ENCODE data around the gene SNX19.

DNA sequence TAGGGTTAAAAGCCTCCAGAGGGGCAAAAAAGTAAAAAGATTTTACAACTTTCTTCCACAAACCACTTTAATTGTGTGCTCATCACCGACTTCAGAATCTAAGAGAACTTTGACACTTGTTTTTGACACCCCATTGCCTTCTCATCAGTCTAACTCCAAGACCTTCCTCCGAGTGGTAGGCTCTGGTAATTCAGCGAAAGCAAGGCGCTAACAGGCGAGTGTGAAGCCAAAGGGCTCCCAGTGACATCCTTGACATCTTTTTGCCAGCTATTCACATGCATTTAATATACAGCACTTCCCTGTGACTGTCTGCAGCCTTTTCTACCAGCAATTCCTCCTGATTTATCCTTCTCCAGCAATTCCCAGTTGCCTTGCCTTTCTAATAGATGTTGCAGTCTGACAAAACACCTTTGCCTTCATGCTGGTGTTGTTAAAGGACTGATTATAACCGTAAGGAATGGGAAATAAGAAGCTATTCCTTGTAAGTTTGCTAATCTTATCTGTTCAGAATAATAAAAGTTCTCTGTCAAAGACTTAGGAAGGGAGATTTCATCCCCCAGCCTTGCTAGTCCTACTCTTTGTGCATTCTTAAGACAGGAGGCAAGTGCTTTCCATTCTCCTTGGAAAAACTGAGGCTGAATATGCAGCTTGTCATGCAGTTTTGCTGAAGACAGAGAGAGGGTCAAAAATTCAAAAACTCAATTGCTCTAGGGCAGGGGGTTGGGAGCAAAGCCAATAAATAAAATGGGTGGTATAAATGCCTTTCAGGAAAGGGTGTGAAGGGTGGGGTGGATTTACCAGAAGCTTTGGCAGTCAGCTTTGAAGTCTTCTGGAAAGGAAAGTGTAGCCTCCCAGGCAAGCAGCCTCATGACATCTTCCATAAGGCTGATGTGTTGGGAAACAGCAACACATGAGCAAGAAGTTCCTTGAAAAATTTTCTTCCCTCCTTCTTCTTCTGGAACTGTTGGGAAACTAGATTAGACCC, 39.1 kb downstream of the SNX19 start:
- TF ChIP-seq, protein P1, sequence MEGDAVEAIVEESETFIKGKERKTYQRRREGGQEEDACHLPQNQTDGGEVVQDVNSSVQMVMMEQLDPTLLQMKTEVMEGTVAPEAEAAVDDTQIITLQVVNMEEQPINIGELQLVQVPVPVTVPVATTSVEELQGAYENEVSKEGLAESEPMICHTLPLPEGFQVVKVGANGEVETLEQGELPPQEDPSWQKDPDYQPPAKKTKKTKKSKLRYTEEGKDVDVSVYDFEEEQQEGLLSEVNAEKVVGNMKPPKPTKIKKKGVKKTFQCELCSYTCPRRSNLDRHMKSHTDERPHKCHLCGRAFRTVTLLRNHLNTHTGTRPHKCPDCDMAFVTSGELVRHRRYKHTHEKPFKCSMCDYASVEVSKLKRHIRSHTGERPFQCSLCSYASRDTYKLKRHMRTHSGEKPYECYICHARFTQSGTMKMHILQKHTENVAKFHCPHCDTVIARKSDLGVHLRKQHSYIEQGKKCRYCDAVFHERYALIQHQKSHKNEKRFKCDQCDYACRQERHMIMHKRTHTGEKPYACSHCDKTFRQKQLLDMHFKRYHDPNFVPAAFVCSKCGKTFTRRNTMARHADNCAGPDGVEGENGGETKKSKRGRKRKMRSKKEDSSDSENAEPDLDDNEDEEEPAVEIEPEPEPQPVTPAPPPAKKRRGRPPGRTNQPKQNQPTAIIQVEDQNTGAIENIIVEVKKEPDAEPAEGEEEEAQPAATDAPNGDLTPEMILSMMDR (IDR thresholded peaks at IDR 0.05; ENCODE audit: low read depth, low read length): no peak
- no peak for TF ChIP-seq EZH2phosphoT487 (IDR thresholded peaks at IDR 0.05; ENCODE audit: low read depth)

Measured in OCI-LY3 (cell line).